H1 (cell line): ENCODE data around the gene KRT75.

Experiments
- CBX8 ChIP-seq: fragments of 300-800, 300-1000 bp; sonication (generic); IDR thresholded peaks from 2 replicates; pipeline ENCODE4 v1.7.1; 2016; ENCODE audit warnings: low read depth, low read length, borderline replicate concordance
- CTCF ChIP-seq, 3 experiments: IDR thresholded peaks; 1 replicate in 2 of 3; 2 replicates in 1 of 3; pipeline versions ENCODE4 v1.5.1 to v1.6.1; 2011; ENCODE audit warnings: low read length in 3 of 3, mild to moderate bottlenecking in 3 of 3, inconsistent platforms in 2 of 3, low read depth in 1 of 3, moderate library complexity in 1 of 3; ENCODE audit not compliant: insufficient read depth in 1 of 3; ENCODE audit errors: control extremely low read depth in 1 of 3
- JUND ChIP-seq: IDR thresholded peaks from 2 replicates; pipeline ENCODE4 v1.6.1; 2011; ENCODE audit warnings: mild to moderate bottlenecking, improper control_type of control experiment, low read length
- SP1 ChIP-seq: IDR thresholded peaks from 2 replicates; pipeline ENCODE4 v1.6.1; 2011; ENCODE audit warnings: low read depth, low read length

- no peak for TF ChIP-seq JUND
- no peak for TF ChIP-seq CTCF (IDR thresholded peaks at IDR 0.05; ENCODE audit: control extremely low read depth in 1 of 3, insufficient read depth in 1 of 3, low read depth in 1 of 3, low read length in 3 of 3)
- no peak for TF ChIP-seq CBX8
- no peak for TF ChIP-seq SP1
Measured at GRCh38 chr12:52403561-52403960, 30.6 kb downstream of the KRT75 start.
